GM23338 (cell line): ENCODE measurements around the gene TMEM92. TPM values are rescaled to one million over a fixed set of nuclear protein-coding genes. Genes with fewer than 3 reads are reported as not detected.

Experiments used
- ATAC-seq: fragments of 200-7000 bp; cut with Tn5 transposase; 3 replicates; pipeline ENCODE4 v1.9.1; 2020
- DNase-seq: peaks from one replicate; pipeline ENCODE4 v3.0.0-alpha.2; 2015; ENCODE audit warnings: low spot score
- H2AFZ ChIP-seq: fragments of 200-600 bp; sonication (generic); 2 replicates; pipeline ENCODE4 v1.8.0; 2016; ENCODE audit warnings: antibody characterized with exemption, mild to moderate bottlenecking, moderate library complexity
- H3F3A ChIP-seq: fragments of 200-600 bp; sonication (generic); replicated peaks from 2 replicates; pipeline ENCODE4 v1.8.0; 2017; ENCODE audit warnings: antibody characterized with exemption, mixed run types, low read depth
- H3K27ac ChIP-seq: fragments of 200-600 bp; sonication (generic); 2 replicates; pipeline ENCODE4 v1.6.1; 2016; ENCODE audit warnings: low read depth
- H3K27me3 ChIP-seq: fragments of 200-600 bp; sonication (generic); 2 replicates; pipeline ENCODE4 v1.8.0; 2016; ENCODE audit warnings: mild to moderate bottlenecking, mixed run types, moderate library complexity; ENCODE audit not compliant: insufficient read depth
- H3K36me3 ChIP-seq: fragments of 200-600 bp; sonication (generic); 2 replicates; pipeline ENCODE4 v1.8.0; 2016; ENCODE audit warnings: mild to moderate bottlenecking; ENCODE audit not compliant: insufficient read depth
- H3K4me1 ChIP-seq: fragments of 200-600 bp; sonication (generic); 2 replicates; pipeline ENCODE4 v1.8.0; 2016; ENCODE audit warnings: mild to moderate bottlenecking, moderate library complexity; ENCODE audit not compliant: insufficient read depth
- H3K4me2 ChIP-seq: fragments of 200-600 bp; sonication (generic); 2 replicates; pipeline ENCODE4 v1.7.1; 2017; ENCODE audit warnings: mixed run types
- H3K4me3 ChIP-seq: fragments of 200-600 bp; sonication (generic); 2 replicates; pipeline ENCODE4 v1.6.1; 2016; ENCODE audit warnings: mixed run types
- H3K79me2 ChIP-seq: fragments of 200-600 bp; sonication (generic); replicated peaks from 2 replicates; pipeline ENCODE4 v1.8.0; 2017; ENCODE audit warnings: mild to moderate bottlenecking; ENCODE audit not compliant: insufficient read depth
- H3K9me2 ChIP-seq: fragments of 200-600 bp; sonication (generic); 2 replicates; pipeline ENCODE4 v1.8.0; 2017; ENCODE audit not compliant: insufficient read depth
- H4K20me1 ChIP-seq: fragments of 200-600 bp; sonication (generic); replicated peaks from 2 replicates; pipeline ENCODE4 v1.8.0; 2017; ENCODE audit warnings: mild to moderate bottlenecking; ENCODE audit not compliant: insufficient read depth
- H3K27ac Mint-ChIP-seq: 2 replicates; pipeline ENCODE4 v1.8.0; 2020; ENCODE audit warnings: inconsistent platforms, mild to moderate bottlenecking, moderate library complexity, mixed read lengths
- H3K27me3 Mint-ChIP-seq: 3 replicates; pipeline ENCODE4 v1.8.0; 2022; ENCODE audit warnings: low read depth, mild to moderate bottlenecking, moderate library complexity, mixed read lengths, inconsistent platforms; ENCODE audit not compliant: insufficient read depth, poor library complexity
- H3K36me3 Mint-ChIP-seq: 3 replicates; pipeline ENCODE4 v1.8.0; 2021; ENCODE audit warnings: low read depth, mild to moderate bottlenecking, inconsistent platforms, moderate library complexity, mixed read lengths
- H3K4me1 Mint-ChIP-seq: 3 replicates; pipeline ENCODE4 v1.8.0; 2020; ENCODE audit warnings: mild to moderate bottlenecking, inconsistent platforms, mixed read lengths
- H3K4me3 Mint-ChIP-seq: 3 replicates; pipeline ENCODE4 v1.8.0; 2021; ENCODE audit warnings: moderate library complexity, mild to moderate bottlenecking, inconsistent platforms, mixed read lengths
- H3K9me3 Mint-ChIP-seq: 3 replicates; pipeline ENCODE4 v1.8.0; 2020; ENCODE audit warnings: moderate library complexity, mild to moderate bottlenecking, inconsistent platforms, mixed read lengths
- CREB1 ChIP-seq: fragments of 250-450 bp; sonication (Bioruptor Pico); IDR thresholded peaks from 2 replicates; pipeline ENCODE4 v1.5.0; 2020; ENCODE audit warnings: low read depth, mild to moderate bottlenecking, moderate library complexity
- CTCF ChIP-seq, 2 experiments: fragments of 200-600 bp in 1 of 2; sonication (generic) in 1 of 2; conservative IDR thresholded peaks; 2 replicates each; pipeline versions ENCODE4 v1.5.1 to v1.6.1; 2016 to 2017; ENCODE audit warnings: antibody characterized with exemption in 2 of 2, low read depth in 2 of 2, mild to moderate bottlenecking in 2 of 2, moderate library complexity in 1 of 2
- ETS1 ChIP-seq: IDR thresholded peaks from 2 replicates; pipeline ENCODE4 v1.6.1; 2016; ENCODE audit warnings: antibody characterized with exemption
- EZH2 ChIP-seq: fragments of 200-600 bp; sonication (generic); IDR thresholded peaks from one replicate; pipeline ENCODE4 v1.8.0; 2017; ENCODE audit warnings: antibody characterized with exemption, mild to moderate bottlenecking, low read depth; ENCODE audit not compliant: unreplicated experiment
- EZH2phosphoT487 ChIP-seq: fragments of 200-600 bp; sonication (generic); IDR thresholded peaks from one replicate; pipeline ENCODE4 v1.8.1; 2018; ENCODE audit warnings: antibody characterized with exemption; ENCODE audit not compliant: unreplicated experiment
- JUNB ChIP-seq: IDR thresholded peaks from one replicate; pipeline ENCODE4 v1.6.1; 2016; ENCODE audit warnings: antibody characterized with exemption; ENCODE audit not compliant: unreplicated experiment
- NANOG ChIP-seq: IDR thresholded peaks from 2 replicates; pipeline ENCODE4 v1.6.1; 2016; ENCODE audit warnings: antibody characterized with exemption, borderline replicate concordance
- POLR2AphosphoS5 ChIP-seq: IDR thresholded peaks from 2 replicates; pipeline ENCODE4 v1.6.1; 2016; ENCODE audit warnings: antibody characterized with exemption, low read depth
- STAT1 ChIP-seq: IDR thresholded peaks from one replicate; pipeline ENCODE4 v1.6.1; 2016; ENCODE audit warnings: antibody characterized with exemption; ENCODE audit not compliant: unreplicated experiment
- ZNF114 ChIP-seq: fragments of 250-450 bp; sonication (Bioruptor Pico); IDR thresholded peaks from 2 replicates; pipeline ENCODE4 v1.5.0; 2020; ENCODE audit warnings: mild to moderate bottlenecking, moderate library complexity
- ZNF331 ChIP-seq: fragments of 250-450 bp; sonication (Bioruptor Pico); IDR thresholded peaks from 2 replicates; pipeline ENCODE4 v1.5.0; 2020; ENCODE audit warnings: low read depth, mild to moderate bottlenecking, moderate library complexity
- polyA plus RNA-seq: library from polyadenylated mRNA; unstranded; fragments of >200 nt; fragmentation: Nextera tagmentation; extraction: Ambion mirVana; gene quantifications from 2 replicates; pipeline ENCODE4 v1.2.1, GENCODE V29; 2016
- total RNA-seq: library from RNA; depleted of rRNA; stranded (reverse); fragments of >200 nt; shearing (Covaris generic); gene quantifications from 2 replicates; pipeline ENCODE4 v1.2.3, GENCODE V29; 2014
- TF ChIP-seq, protein P1 (sequence below): IDR thresholded peaks from one replicate; pipeline ENCODE4 v1.6.1; 2018; ENCODE audit warnings: antibody characterized with exemption; ENCODE audit not compliant: unreplicated experiment
- TF ChIP-seq, protein P2 (sequence below): fragments of 250-450 bp; sonication (Bioruptor Pico); IDR thresholded peaks from 2 replicates; pipeline ENCODE4 v1.5.0; 2020; ENCODE audit warnings: mild to moderate bottlenecking, moderate library complexity

Gene TMEM92
- total and polyA plus RNA-seq, 2 experiments from 2014 or later = 9.7 to 18.4 TPM

DNA sequence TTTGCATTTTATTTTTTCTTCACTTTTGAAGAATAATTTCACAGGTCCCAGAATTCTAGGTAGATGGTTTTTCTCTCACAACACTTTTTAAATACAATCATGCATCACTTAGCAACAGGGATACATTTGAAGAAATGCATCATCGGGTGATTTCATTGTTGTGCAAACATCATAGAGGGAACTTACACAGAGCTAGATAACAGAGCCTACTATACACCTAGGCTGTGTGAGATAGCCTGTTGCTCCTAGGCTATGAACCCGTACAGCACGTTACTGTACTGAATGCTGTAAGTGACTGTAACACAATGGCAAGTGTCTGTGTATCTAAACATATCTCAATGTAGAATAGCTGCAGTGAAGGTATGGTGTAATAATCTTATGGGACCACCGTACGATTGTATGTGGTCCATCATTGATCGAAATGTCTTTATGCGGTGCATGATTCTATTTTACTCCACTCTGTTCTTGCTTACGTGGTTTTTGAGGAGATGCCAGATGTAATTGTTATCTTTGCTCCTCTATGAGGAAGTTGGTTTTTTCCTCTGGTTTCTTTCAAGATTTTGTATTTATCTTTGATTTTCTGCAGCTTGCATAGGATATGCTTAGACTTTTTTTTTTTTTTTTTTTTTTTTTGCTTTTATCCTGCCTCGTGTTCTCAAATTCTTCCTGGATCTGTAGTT, 35.5 kb upstream of the TMEM92 start:
- DNase-seq (no peak), ATAC-seq (no peak)
- H3K79me2 ChIP-seq = no peaks in the 10 kb centered on the region
- no peak overlapping the region for H3K4me2 ChIP-seq
- H3K4me3 Mint-ChIP-seq = no peak overlapping the region
- peaks cover 6% of the 10 kb centered on the region; the same call in 2 of the 3 replicates for H3K9me3 Mint-ChIP-seq
- H3K36me3 Mint-ChIP-seq = no peaks in the 10 kb centered on the region
- no peak overlapping the region for H2AFZ ChIP-seq
- no peaks in the 10 kb centered on the region for H3K36me3 ChIP-seq
- no peak for TF ChIP-seq POLR2AphosphoS5
- TF ChIP-seq ZNF331 (CRISPR knock-in tag) = no peak
- no peak for TF ChIP-seq JUNB
- TF ChIP-seq NANOG = no peak
- TF ChIP-seq, protein P1, sequence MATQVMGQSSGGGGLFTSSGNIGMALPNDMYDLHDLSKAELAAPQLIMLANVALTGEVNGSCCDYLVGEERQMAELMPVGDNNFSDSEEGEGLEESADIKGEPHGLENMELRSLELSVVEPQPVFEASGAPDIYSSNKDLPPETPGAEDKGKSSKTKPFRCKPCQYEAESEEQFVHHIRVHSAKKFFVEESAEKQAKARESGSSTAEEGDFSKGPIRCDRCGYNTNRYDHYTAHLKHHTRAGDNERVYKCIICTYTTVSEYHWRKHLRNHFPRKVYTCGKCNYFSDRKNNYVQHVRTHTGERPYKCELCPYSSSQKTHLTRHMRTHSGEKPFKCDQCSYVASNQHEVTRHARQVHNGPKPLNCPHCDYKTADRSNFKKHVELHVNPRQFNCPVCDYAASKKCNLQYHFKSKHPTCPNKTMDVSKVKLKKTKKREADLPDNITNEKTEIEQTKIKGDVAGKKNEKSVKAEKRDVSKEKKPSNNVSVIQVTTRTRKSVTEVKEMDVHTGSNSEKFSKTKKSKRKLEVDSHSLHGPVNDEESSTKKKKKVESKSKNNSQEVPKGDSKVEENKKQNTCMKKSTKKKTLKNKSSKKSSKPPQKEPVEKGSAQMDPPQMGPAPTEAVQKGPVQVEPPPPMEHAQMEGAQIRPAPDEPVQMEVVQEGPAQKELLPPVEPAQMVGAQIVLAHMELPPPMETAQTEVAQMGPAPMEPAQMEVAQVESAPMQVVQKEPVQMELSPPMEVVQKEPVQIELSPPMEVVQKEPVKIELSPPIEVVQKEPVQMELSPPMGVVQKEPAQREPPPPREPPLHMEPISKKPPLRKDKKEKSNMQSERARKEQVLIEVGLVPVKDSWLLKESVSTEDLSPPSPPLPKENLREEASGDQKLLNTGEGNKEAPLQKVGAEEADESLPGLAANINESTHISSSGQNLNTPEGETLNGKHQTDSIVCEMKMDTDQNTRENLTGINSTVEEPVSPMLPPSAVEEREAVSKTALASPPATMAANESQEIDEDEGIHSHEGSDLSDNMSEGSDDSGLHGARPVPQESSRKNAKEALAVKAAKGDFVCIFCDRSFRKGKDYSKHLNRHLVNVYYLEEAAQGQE = no peak
- TF ChIP-seq CREB1 (CRISPR knock-in tag) = no peak
- no peak for TF ChIP-seq ZNF114
- TF ChIP-seq ETS1 = no peak
- TF ChIP-seq, protein P2, sequence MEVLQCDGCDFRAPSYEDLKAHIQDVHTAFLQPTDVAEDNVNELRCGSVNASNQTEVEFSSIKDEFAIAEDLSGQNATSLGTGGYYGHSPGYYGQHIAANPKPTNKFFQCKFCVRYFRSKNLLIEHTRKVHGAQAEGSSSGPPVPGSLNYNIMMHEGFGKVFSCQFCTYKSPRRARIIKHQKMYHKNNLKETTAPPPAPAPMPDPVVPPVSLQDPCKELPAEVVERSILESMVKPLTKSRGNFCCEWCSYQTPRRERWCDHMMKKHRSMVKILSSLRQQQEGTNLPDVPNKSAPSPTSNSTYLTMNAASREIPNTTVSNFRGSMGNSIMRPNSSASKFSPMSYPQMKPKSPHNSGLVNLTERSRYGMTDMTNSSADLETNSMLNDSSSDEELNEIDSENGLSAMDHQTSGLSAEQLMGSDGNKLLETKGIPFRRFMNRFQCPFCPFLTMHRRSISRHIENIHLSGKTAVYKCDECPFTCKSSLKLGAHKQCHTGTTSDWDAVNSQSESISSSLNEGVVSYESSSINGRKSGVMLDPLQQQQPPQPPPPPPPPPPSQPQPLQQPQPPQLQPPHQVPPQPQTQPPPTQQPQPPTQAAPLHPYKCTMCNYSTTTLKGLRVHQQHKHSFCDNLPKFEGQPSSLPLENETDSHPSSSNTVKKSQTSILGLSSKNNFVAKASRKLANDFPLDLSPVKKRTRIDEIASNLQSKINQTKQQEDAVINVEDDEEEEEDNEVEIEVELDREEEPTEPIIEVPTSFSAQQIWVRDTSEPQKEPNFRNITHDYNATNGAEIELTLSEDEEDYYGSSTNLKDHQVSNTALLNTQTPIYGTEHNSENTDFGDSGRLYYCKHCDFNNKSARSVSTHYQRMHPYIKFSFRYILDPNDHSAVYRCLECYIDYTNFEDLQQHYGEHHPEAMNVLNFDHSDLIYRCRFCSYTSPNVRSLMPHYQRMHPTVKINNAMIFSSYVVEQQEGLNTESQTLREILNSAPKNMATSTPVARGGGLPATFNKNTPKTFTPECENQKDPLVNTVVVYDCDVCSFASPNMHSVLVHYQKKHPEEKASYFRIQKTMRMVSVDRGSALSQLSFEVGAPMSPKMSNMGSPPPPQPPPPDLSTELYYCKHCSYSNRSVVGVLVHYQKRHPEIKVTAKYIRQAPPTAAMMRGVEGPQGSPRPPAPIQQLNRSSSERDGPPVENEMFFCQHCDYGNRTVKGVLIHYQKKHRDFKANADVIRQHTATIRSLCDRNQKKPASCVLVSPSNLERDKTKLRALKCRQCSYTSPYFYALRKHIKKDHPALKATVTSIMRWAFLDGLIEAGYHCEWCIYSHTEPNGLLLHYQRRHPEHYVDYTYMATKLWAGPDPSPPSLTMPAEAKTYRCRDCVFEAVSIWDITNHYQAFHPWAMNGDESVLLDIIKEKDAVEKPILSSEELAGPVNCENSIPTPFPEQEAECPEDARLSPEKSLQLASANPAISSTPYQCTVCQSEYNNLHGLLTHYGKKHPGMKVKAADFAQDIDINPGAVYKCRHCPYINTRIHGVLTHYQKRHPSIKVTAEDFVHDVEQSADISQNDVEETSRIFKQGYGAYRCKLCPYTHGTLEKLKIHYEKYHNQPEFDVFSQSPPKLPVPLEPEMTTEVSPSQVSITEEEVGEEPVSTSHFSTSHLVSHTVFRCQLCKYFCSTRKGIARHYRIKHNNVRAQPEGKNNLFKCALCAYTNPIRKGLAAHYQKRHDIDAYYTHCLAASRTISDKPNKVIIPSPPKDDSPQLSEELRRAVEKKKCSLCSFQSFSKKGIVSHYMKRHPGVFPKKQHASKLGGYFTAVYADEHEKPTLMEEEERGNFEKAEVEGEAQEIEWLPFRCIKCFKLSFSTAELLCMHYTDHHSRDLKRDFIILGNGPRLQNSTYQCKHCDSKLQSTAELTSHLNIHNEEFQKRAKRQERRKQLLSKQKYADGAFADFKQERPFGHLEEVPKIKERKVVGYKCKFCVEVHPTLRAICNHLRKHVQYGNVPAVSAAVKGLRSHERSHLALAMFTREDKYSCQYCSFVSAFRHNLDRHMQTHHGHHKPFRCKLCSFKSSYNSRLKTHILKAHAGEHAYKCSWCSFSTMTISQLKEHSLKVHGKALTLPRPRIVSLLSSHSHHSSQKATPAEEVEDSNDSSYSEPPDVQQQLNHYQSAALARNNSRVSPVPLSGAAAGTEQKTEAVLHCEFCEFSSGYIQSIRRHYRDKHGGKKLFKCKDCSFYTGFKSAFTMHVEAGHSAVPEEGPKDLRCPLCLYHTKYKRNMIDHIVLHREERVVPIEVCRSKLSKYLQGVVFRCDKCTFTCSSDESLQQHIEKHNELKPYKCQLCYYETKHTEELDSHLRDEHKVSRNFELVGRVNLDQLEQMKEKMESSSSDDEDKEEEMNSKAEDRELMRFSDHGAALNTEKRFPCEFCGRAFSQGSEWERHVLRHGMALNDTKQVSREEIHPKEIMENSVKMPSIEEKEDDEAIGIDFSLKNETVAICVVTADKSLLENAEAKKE (CRISPR knock-in tag) = no peak
- TF ChIP-seq STAT1 = no peak
- no peak for TF ChIP-seq EZH2
- no peak for TF ChIP-seq EZH2phosphoT487
- TF ChIP-seq CTCF (conservative IDR thresholded peaks at IDR 0.05; ENCODE audit: low read depth in 2 of 2) = no peak
- H3F3A ChIP-seq = no peaks in the 10 kb centered on the region
- H3K27me3 Mint-ChIP-seq = peaks cover 4% of the 10 kb centered on the region
- no peaks in the 10 kb centered on the region for H3K4me1 ChIP-seq
- H4K20me1 ChIP-seq = no peaks in the 10 kb centered on the region
- H3K4me3 ChIP-seq = no peak overlapping the region
- H3K4me1 Mint-ChIP-seq = no peaks in the 10 kb centered on the region
- H3K27ac Mint-ChIP-seq = no peak overlapping the region
- no peak overlapping the region for H3K27ac ChIP-seq
- no peaks in the 10 kb centered on the region for H3K9me2 ChIP-seq
- H3K27me3 ChIP-seq = no peaks in the 10 kb centered on the region
